Caco-2 (cell line): Measurements from ENCODE around the gene NPAS3. TPM values are rescaled to one million over a fixed set of nuclear protein-coding genes. Genes with fewer than 3 reads are reported as not detected.

ENCODE experiments used
- BruUV-seq: library from RNA; stranded (reverse); fragments of 400-500 nt; replicated peaks from 2 replicates; lab custom pipeline; 2021; lab: Mats Ljungman, UMichigan
- CTCF ChIA-PET: fragments of 300-600 bp; sonication (Branson Sonifier 250); formaldehyde crosslinking; loops from one replicate; lab custom pipeline; 2022; ENCODE audit warnings: antibody characterized with exemption; lab: Charles Lee
- POLR2A ChIA-PET: fragments of 300-600 bp; sonication (Branson Sonifier 250); formaldehyde crosslinking; loops from one replicate; lab custom pipeline; 2022; ENCODE audit warnings: antibody characterized with exemption; lab: Charles Lee
- DNase-seq, 2 experiments: peaks; one replicate each; pipeline versions ENCODE4 v3.0.0 to v3.0.0-alpha.2; 2020 to 2022
- H3K27me3 ChIP-seq: replicated peaks from 2 replicates; pipeline ENCODE4 v1.6.0; 2011; ENCODE audit warnings: low read length; ENCODE audit not compliant: control insufficient read depth, insufficient read depth
- H3K36me3 ChIP-seq: 2 replicates; pipeline ENCODE4 v1.5.1; 2011; ENCODE audit warnings: low read length; ENCODE audit not compliant: control insufficient read depth, insufficient read depth
- H3K4me1 ChIP-seq: fragments of 250-450 bp; sonication (Bioruptor Pico); 2 replicates; pipeline ENCODE4 v1.5.1; 2020; ENCODE audit warnings: mild to moderate bottlenecking
- H3K4me3 ChIP-seq: 2 replicates; pipeline ENCODE4 v1.5.1; 2011; ENCODE audit warnings: low read depth, mild to moderate bottlenecking, control low read depth, low read length
- H3K9me3 ChIP-seq: fragments of 250-450 bp; sonication (Bioruptor Pico); 2 replicates; pipeline ENCODE4 v1.5.1; 2020; ENCODE audit warnings: mild to moderate bottlenecking, moderate library complexity
- H3K27ac Mint-ChIP-seq: one replicate; pipeline ENCODE4 v1.8.0; 2022; ENCODE audit warnings: mixed read lengths; ENCODE audit not compliant: unreplicated experiment
- H3K27me3 Mint-ChIP-seq: one replicate; pipeline ENCODE4 v1.8.0; 2022; ENCODE audit warnings: mixed read lengths; ENCODE audit not compliant: insufficient read depth, unreplicated experiment
- H3K36me3 Mint-ChIP-seq: one replicate; pipeline ENCODE4 v1.8.0; 2022; ENCODE audit warnings: mild to moderate bottlenecking, mixed read lengths; ENCODE audit not compliant: insufficient read depth, unreplicated experiment
- H3K4me1 Mint-ChIP-seq: one replicate; pipeline ENCODE4 v1.8.0; 2022; ENCODE audit warnings: low read depth, mixed read lengths; ENCODE audit not compliant: unreplicated experiment
- H3K4me3 Mint-ChIP-seq: one replicate; pipeline ENCODE4 v1.8.0; 2022; ENCODE audit warnings: mild to moderate bottlenecking, moderate library complexity, mixed read lengths; ENCODE audit not compliant: unreplicated experiment
- H3K9me3 Mint-ChIP-seq: one replicate; pipeline ENCODE4 v1.8.0; 2022; ENCODE audit warnings: mixed read lengths; ENCODE audit not compliant: unreplicated experiment
- intact Hi-C: fragments of 100-400 bp; cut with micrococcal nuclease; formaldehyde crosslinking; loops from one replicate; pipeline ENCODE4 v1.10.0; 2022; ENCODE audit not compliant: unreplicated experiment
- total RNA-seq: library from RNA; stranded (reverse); gene quantifications from 2 replicates; pipeline ENCODE4 v1.2.3, GENCODE V29; 2022
- TF ChIP-seq, protein P1 (sequence below), 2 experiments: fragments of 200-600 bp in 1 of 2; IDR thresholded peaks; 1 replicate in 1 of 2; 2 replicates in 1 of 2; pipeline versions ENCODE4 v1.5.1 to v1.8.0; 2011 to 2022; ENCODE audit warnings: antibody characterized with exemption in 1 of 2, control low read depth in 1 of 2, inconsistent platforms in 1 of 2, low read depth in 1 of 2, low read length in 1 of 2, mild to moderate bottlenecking in 1 of 2, moderate library complexity in 1 of 2; ENCODE audit not compliant: insufficient read depth in 1 of 2, severe bottlenecking in 1 of 2, unreplicated experiment in 1 of 2

The NPAS3 gene
- total RNA-seq, 1 experiment from 2014 or later: not detected

DNA sequence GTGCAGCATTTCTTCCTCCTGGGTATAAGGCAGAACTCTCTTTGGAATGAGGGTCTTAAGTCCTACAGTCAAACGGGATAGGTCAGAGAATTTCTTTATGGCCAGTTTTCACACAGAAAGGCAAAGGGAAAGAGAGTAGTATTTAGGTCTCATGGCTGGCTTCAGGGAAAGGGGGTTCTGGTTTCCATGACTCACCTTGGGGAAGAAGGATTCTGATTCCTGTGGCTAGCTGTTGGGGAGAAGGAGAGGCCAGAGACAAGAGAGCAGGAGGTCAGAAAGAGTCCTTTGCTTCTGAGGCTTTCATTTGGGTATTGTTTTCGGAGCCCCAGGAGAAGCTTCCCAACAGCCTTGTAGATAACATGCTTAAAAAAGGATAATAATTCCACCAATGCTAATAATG is 332.5 kb downstream of the NPAS3 start:
- H3K9me3 Mint-ChIP-seq: no peaks in the 10 kb centered on the region
- BruUV-seq: no TSS peak
- H3K36me3 ChIP-seq: no peaks in the 10 kb centered on the region
- no peaks in the 10 kb centered on the region for H3K36me3 Mint-ChIP-seq
- no peak overlapping the region for H3K4me3 Mint-ChIP-seq
- H3K4me1 Mint-ChIP-seq: no peaks in the 10 kb centered on the region
- DNase-seq: no peak
- no peak overlapping the region for H3K4me3 ChIP-seq
- no peak overlapping the region for H3K27ac Mint-ChIP-seq
- TF ChIP-seq, protein P1, sequence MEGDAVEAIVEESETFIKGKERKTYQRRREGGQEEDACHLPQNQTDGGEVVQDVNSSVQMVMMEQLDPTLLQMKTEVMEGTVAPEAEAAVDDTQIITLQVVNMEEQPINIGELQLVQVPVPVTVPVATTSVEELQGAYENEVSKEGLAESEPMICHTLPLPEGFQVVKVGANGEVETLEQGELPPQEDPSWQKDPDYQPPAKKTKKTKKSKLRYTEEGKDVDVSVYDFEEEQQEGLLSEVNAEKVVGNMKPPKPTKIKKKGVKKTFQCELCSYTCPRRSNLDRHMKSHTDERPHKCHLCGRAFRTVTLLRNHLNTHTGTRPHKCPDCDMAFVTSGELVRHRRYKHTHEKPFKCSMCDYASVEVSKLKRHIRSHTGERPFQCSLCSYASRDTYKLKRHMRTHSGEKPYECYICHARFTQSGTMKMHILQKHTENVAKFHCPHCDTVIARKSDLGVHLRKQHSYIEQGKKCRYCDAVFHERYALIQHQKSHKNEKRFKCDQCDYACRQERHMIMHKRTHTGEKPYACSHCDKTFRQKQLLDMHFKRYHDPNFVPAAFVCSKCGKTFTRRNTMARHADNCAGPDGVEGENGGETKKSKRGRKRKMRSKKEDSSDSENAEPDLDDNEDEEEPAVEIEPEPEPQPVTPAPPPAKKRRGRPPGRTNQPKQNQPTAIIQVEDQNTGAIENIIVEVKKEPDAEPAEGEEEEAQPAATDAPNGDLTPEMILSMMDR (IDR thresholded peaks at IDR 0.05; ENCODE audit: insufficient read depth in 1 of 2, low read depth in 1 of 2, low read length in 1 of 2, severe bottlenecking in 1 of 2, unreplicated experiment in 1 of 2): no peak
- peaks cover 19% of the 10 kb centered on the region for H3K27me3 Mint-ChIP-seq
- ChIA-PET POLR2A (no interaction called here), CTCF (no interaction called here)
- H3K9me3 ChIP-seq: no peaks in the 10 kb centered on the region
- no peaks in the 10 kb centered on the region for H3K4me1 ChIP-seq
- no peaks in the 10 kb centered on the region for H3K27me3 ChIP-seq
- intact Hi-C loops: no loop called here

DNA sequence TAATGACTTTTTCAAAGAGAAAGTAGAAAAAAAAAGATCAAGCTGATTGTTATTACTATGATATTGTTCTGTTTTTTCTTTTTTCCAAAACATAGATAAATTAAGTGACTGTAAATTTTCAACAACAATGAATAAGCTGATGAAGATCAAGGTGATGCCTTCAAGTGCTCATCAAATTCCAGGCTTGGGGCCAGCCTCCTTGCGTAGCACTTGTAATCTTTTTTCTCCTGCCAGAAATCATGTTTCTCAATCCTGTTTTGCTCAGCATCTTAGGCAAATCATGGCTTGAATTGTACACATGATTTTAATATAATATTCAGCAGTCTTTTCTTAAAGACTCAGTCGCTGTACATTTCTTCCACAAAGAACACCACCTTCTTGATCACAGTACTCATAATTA is 333.2 kb downstream of the NPAS3 start:
- TF ChIP-seq, protein P1 (IDR thresholded peaks at IDR 0.05; ENCODE audit: insufficient read depth in 1 of 2, low read depth in 1 of 2, low read length in 1 of 2, severe bottlenecking in 1 of 2, unreplicated experiment in 1 of 2): no peak
- no peaks in the 10 kb centered on the region for H3K9me3 Mint-ChIP-seq
- H3K4me1 Mint-ChIP-seq: no peaks in the 10 kb centered on the region
- CTCF ChIA-PET: no interaction called here
- no peak for DNase-seq
- no peaks in the 10 kb centered on the region for H3K36me3 Mint-ChIP-seq
- no peaks in the 10 kb centered on the region for H3K36me3 ChIP-seq
- BruUV-seq: no TSS peak
- H3K27ac Mint-ChIP-seq: no peak overlapping the region
- no peak overlapping the region for H3K4me3 Mint-ChIP-seq
- intact Hi-C loops: no loop called here
- H3K27me3 Mint-ChIP-seq: peaks cover 19% of the 10 kb centered on the region
- H3K9me3 ChIP-seq: no peaks in the 10 kb centered on the region
- H3K27me3 ChIP-seq: no peaks in the 10 kb centered on the region
- H3K4me1 ChIP-seq: no peaks in the 10 kb centered on the region
- POLR2A ChIA-PET: no interaction called here
- no peak overlapping the region for H3K4me3 ChIP-seq

DNA sequence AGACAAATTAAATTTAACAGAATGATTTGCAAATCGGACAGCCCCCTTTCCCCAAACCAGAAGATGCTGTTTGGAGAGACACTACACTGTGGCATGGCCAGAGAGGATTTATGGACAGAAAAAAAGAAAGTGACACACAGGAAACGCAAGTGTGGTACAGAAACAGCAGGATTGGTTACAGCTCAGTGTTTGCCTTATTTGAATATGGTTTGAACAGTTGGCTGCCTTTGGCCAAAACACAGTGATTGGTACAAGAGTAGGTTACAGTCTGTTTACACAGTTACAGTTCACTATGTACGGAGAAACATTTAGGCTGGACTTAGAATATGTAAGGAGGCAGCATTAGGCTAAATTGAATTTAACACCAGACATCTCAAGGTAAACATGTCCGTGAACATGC is 335.3 kb downstream of the NPAS3 start:
- no peaks in the 10 kb centered on the region for H3K9me3 Mint-ChIP-seq
- no TSS peak for BruUV-seq

More for the DNA sequence above, 335.3 kb downstream of the NPAS3 start:
- CTCF ChIA-PET: no interaction called here
- Histone ChIP-seq H3K9me3 (no peaks in the 10 kb centered on the region), H3K4me3 (no peak overlapping the region), H3K4me1 (no peaks in the 10 kb centered on the region), H3K36me3 (no peaks in the 10 kb centered on the region), H3K27me3 (no peaks in the 10 kb centered on the region)
- Mint-ChIP-seq H3K4me1 (no peaks in the 10 kb centered on the region), H3K4me3 (no peak overlapping the region), H3K27ac (no peak overlapping the region), H3K36me3 (no peaks in the 10 kb centered on the region), H3K27me3 (peaks cover 23% of the 10 kb centered on the region)
- intact Hi-C loops: no loop called here
- TF ChIP-seq, protein P1 (IDR thresholded peaks at IDR 0.05; ENCODE audit: insufficient read depth in 1 of 2, low read depth in 1 of 2, low read length in 1 of 2, severe bottlenecking in 1 of 2, unreplicated experiment in 1 of 2): no peak
- POLR2A ChIA-PET: no interaction called here
- DNase-seq: no peak
